Pericardium fibroblast (primary cell): ENCODE data around the gene PPP3CA. TPM values are rescaled to one million over a fixed set of nuclear protein-coding genes. Genes with fewer than 3 reads are reported as not detected.

Source experiments
- total RNA-seq: library from RNA; depleted of rRNA; stranded (reverse); fragments of >200 nt; gene quantifications from 2 replicates; pipeline ENCODE4 v1.2.3, GENCODE V29; 2015

PPP3CA gene
- total RNA-seq, result 15.2 and 20.9 TPM in 2 replicates

GRCh38 chr4:101347267-101347556, at the start of gene PPP3CA:
PPP3CA (minus strand) TSS chr4:101347526.

